ENCODE data around the gene SIRT2. TPM values are rescaled to one million over a fixed set of nuclear protein-coding genes. Genes with fewer than 3 reads are reported as not detected.
"Not testable (repeated sequence)": the region's sequence is repeated elsewhere in the genome, so short reads cannot be mapped to it uniquely, and the experiment has no call there.

SIRT2 gene
- total RNA-seq, 1 experiment from 2014 or later, result 162 TPM

- no TSS peak for BruUV-seq (replicated peaks)
- ATAC-seq (no peak), DNase-seq (ENCODE audit: low read depth, low spot score) (no peak)
- Histone ChIP-seq H3K27me3 (ENCODE audit: control insufficient read depth, insufficient read depth, low read length) (no peaks in the 10 kb centered on the region), H3K27ac (ENCODE audit: low read length) (peak overlapping the region; percentile 97), H3K4me1 (ENCODE audit: control insufficient read depth, insufficient read depth, low read length) (peaks cover 45% of the 10 kb centered on the region), H3K36me3 (ENCODE audit: control insufficient read depth, insufficient read depth, low read length) (peaks cover 16% of the 10 kb centered on the region; the same call in 1 of the 2 replicates), H3K9me3 (ENCODE audit: control insufficient read depth, insufficient read depth, low read depth, low read length) (no peaks in the 10 kb centered on the region), H3K4me3 (ENCODE audit: low read depth in 2 of 2, low read length in 2 of 2) (peak overlapping the region; percentile 51 to 78)
- TF ChIP-seq, protein P1, sequence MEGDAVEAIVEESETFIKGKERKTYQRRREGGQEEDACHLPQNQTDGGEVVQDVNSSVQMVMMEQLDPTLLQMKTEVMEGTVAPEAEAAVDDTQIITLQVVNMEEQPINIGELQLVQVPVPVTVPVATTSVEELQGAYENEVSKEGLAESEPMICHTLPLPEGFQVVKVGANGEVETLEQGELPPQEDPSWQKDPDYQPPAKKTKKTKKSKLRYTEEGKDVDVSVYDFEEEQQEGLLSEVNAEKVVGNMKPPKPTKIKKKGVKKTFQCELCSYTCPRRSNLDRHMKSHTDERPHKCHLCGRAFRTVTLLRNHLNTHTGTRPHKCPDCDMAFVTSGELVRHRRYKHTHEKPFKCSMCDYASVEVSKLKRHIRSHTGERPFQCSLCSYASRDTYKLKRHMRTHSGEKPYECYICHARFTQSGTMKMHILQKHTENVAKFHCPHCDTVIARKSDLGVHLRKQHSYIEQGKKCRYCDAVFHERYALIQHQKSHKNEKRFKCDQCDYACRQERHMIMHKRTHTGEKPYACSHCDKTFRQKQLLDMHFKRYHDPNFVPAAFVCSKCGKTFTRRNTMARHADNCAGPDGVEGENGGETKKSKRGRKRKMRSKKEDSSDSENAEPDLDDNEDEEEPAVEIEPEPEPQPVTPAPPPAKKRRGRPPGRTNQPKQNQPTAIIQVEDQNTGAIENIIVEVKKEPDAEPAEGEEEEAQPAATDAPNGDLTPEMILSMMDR (IDR thresholded peaks at IDR 0.05), result no peak
- in situ Hi-C loops (cut with HindIII; ENCODE audit: low pct_unique_long_range_greater_than_20kb, low sequenced_read_pairs) (no loop called here), intact Hi-C loops (cut with micrococcal nuclease; ENCODE audit: unreplicated experiment) (loop anchor here (5.0 to 10.0 kb wide), 2 partner anchors 98 to 315 kb away; no protein-coding TSS in a partner anchor)
- ChIA-PET POLR2A (interaction anchor here (0.5 to 2.2 kb wide), 5 partner anchors 9 to 177 kb away, joined by 3 to 17 read pairs (median 3); partner anchors contain the start of gene HNRNPL), CTCF (interaction anchor here (0.7 kb wide), 1 partner anchor 8 kb away, joined by 5 read pairs; no protein-coding TSS in a partner anchor)
Measured at GRCh38 chr19:38830039-38830733, 69.2 kb downstream of the SIRT2 start.

DNA sequence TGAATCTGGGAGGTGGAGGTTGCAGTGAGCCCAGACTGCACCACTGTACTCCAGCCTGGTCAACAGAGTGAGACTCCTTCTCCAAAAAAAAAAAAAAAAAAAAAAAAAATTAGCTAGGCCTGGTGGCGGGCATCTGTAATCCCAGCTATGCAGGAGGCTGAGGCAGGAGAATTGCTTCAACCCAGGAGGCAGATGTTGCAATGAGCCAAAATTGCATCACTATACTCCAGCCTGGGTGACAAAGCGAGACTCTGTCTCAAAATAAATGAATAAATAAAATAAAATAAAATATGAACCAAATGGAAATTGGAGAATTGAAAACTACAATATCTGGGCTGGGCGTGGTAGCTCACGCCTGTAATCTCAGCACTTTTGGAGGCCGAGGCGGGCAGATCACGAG is 70.2 kb downstream of the SIRT2 start:
- intact Hi-C loops (cut with micrococcal nuclease; ENCODE audit: unreplicated experiment); DNase-seq (ENCODE audit: low read depth, low spot score); H3K27ac ChIP-seq (ENCODE audit: low read length); ATAC-seq; BruUV-seq (replicated peaks); in situ Hi-C loops (cut with HindIII; ENCODE audit: low pct_unique_long_range_greater_than_20kb, low sequenced_read_pairs); H3K27me3 ChIP-seq (ENCODE audit: control insufficient read depth, insufficient read depth, low read length); H3K4me3 ChIP-seq (ENCODE audit: low read depth in 2 of 2, low read length in 2 of 2); H3K9me3 ChIP-seq (ENCODE audit: control insufficient read depth, insufficient read depth, low read depth, low read length): not testable (repeated sequence)
- Histone ChIP-seq H3K36me3 (ENCODE audit: control insufficient read depth, insufficient read depth, low read length) (peaks cover 16% of the 10 kb centered on the region; the same call in 1 of the 2 replicates), H3K4me1 (ENCODE audit: control insufficient read depth, insufficient read depth, low read length) (peaks cover 36% of the 10 kb centered on the region)
- ChIA-PET CTCF (interaction anchor here (0.6 to 0.7 kb wide), 2 partner anchors 58 to 60 kb away, joined by 3 to 4 read pairs; no protein-coding TSS in a partner anchor), POLR2A (interaction anchor here (0.6 to 0.8 kb wide), 3 partner anchors 15 to 176 kb away, joined by 3 to 7 read pairs (median 3); no protein-coding TSS in a partner anchor)

Other genes starting within 250 kb of the SIRT2 start
- gene CAPN12, start 155.1 kb downstream of the SIRT2 start, total RNA-seq (2021; ENCODE audit: unreplicated experiment), result 58.5 TPM
- gene LGALS7, start 126.1 kb downstream of the SIRT2 start, total RNA-seq (2021; ENCODE audit: unreplicated experiment), result not detected
- gene LGALS7B, start 110.4 kb downstream of the SIRT2 start, total RNA-seq (2021; ENCODE audit: unreplicated experiment), result 3.6 TPM
- gene LGALS4, start 86.7 kb downstream of the SIRT2 start, total RNA-seq (2021; ENCODE audit: unreplicated experiment), result 3.9 TPM
- gene ECH1, start 67.8 kb downstream of the SIRT2 start, total RNA-seq (2021; ENCODE audit: unreplicated experiment), result 945 TPM
- 749 TPM for gene HNRNPL, start 49.6 kb downstream of the SIRT2 start, total RNA-seq (2021; ENCODE audit: unreplicated experiment)
- gene RINL, start 21.3 kb downstream of the SIRT2 start, total RNA-seq (2021; ENCODE audit: unreplicated experiment), result 1.3 TPM
- 185 TPM for gene NFKBIB, start 351 bp upstream of the SIRT2 start, total RNA-seq (2021; ENCODE audit: unreplicated experiment)
- gene CCER2, start 12.6 kb upstream of the SIRT2 start, total RNA-seq (2021; ENCODE audit: unreplicated experiment), result 1.3 TPM
- 186 TPM for gene SARS2, start 31.1 kb upstream of the SIRT2 start, total RNA-seq (2021; ENCODE audit: unreplicated experiment)
- 511 TPM for gene MRPS12, start 31.3 kb upstream of the SIRT2 start, total RNA-seq (2021; ENCODE audit: unreplicated experiment)
- 411 TPM for gene FBXO17, start 76.1 kb upstream of the SIRT2 start, total RNA-seq (2021; ENCODE audit: unreplicated experiment)
- 443 TPM for gene FBXO27, start 132.9 kb upstream of the SIRT2 start, total RNA-seq (2021; ENCODE audit: unreplicated experiment)
- gene ACP7, start 184.8 kb upstream of the SIRT2 start, total RNA-seq (2021; ENCODE audit: unreplicated experiment), result 10.3 TPM
- gene PAK4, start 226.2 kb upstream of the SIRT2 start, total RNA-seq (2021; ENCODE audit: unreplicated experiment), result 311 TPM

All from Panc1 (cell line).